ENCODE measurements around the gene STN1. TPM values are rescaled to one million over a fixed set of nuclear protein-coding genes. Genes with fewer than 3 reads are reported as not detected.

Gene STN1
- polyA plus RNA-seq, 1 of the 3 experiments (the other 2 are of a cell fraction) = 22.1 TPM

- no peaks in the 10 kb centered on the region for H3K27me3 ChIP-seq (ENCODE audit: insufficient read depth)
- H3K4me3 ChIP-seq (ENCODE audit: low read depth in 2 of 2, low read length in 1 of 2) = no peak overlapping the region
- no peaks in the 10 kb centered on the region for H3K9me3 ChIP-seq
- H3K4me1 ChIP-seq (ENCODE audit: control insufficient read depth in 1 of 2, insufficient read depth in 2 of 2, low read depth in 1 of 2, low read length in 1 of 2) = peaks cover 0 to 11% of the 10 kb centered on the region in 2 experiments; a peak in 1 of 4 replicates
- peak overlapping the region in 1 of 2 experiments; percentile 13; a peak in 1 of 4 replicates for H3K27ac ChIP-seq (ENCODE audit: low read depth in 2 of 2, low read length in 1 of 2)
- H3K79me2 ChIP-seq (ENCODE audit: insufficient read depth) = no peaks in the 10 kb centered on the region
- ChIA-PET CTCF (interaction anchor here (2.8 to 3.1 kb wide), 2 partner anchors 10 to 12 kb away, joined by 8 to 11 read pairs; no protein-coding TSS in a partner anchor), POLR2A (no interaction called here)
- DNase-seq = no peak
- no peaks in the 10 kb centered on the region for H3K36me3 ChIP-seq (replicated peaks in 1 of 2; ENCODE audit: control insufficient read depth in 1 of 2, insufficient read depth in 2 of 2, low read length in 1 of 2)
- no peak overlapping the region for H3K9ac ChIP-seq
- H3K9me2 ChIP-seq = no peaks in the 10 kb centered on the region
- no peak overlapping the region for H3K4me2 ChIP-seq
- H2AFZ ChIP-seq (ENCODE audit: low read depth) = 0 out of 2 replicates have a peak overlapping the region, but pooled peaks have one; percentile 14
- H3F3A ChIP-seq (replicated peaks; ENCODE audit: insufficient read depth) = no peaks in the 10 kb centered on the region
- 54% methylated on average over 7 of the region's 7 CpGs for WGBS (ENCODE audit: low lambda C conversion rate)
- no peaks in the 10 kb centered on the region for H4K20me1 ChIP-seq (ENCODE audit: insufficient read depth)
- TF ChIP-seq GATA2 (CRISPR knock-in tag; IDR thresholded peaks at IDR 0.05) = peak; percentile 19; the same call in 1 of the 2 replicates
- no peak for TF ChIP-seq MEF2A (IDR thresholded peaks at IDR 0.05; ENCODE audit: borderline replicate concordance, low read depth)
These were observed 11.5 kb upstream of the STN1 start for GRCh38 chr10:103929381-103929921.

- no peaks in the 10 kb centered on the region for H3K9me3 ChIP-seq
- no peaks in the 10 kb centered on the region for H3K79me2 ChIP-seq (ENCODE audit: insufficient read depth)
- no peak overlapping the region for H3K9ac ChIP-seq
- H4K20me1 ChIP-seq (ENCODE audit: insufficient read depth) = no peaks in the 10 kb centered on the region
- no peaks in the 10 kb centered on the region for H3F3A ChIP-seq (replicated peaks; ENCODE audit: insufficient read depth)
- H3K4me3 ChIP-seq (ENCODE audit: low read depth in 2 of 2, low read length in 1 of 2) = no peak overlapping the region
- TF ChIP-seq EZH2phosphoT487 (IDR thresholded peaks at IDR 0.05; ENCODE audit: borderline replicate concordance, low read depth) (no peak), POLR2AphosphoS5 (IDR thresholded peaks at IDR 0.05; ENCODE audit: low read depth, low read length) (no peak), TEAD4 (IDR thresholded peaks at IDR 0.05; ENCODE audit: borderline replicate concordance, insufficient read depth) (no peak), FOSL2 (IDR thresholded peaks at IDR 0.05; ENCODE audit: borderline replicate concordance, low read depth) (no peak), CHD2 (IDR thresholded peaks at IDR 0.05; ENCODE audit: low read length, partially characterized antibody) (no peak)
- H2AFZ ChIP-seq (ENCODE audit: low read depth) = no peak overlapping the region
- 0 out of 4 replicates have a peak overlapping the region, but pooled peaks of 1 of the 2 experiments have one; percentile 3 for H3K27ac ChIP-seq (ENCODE audit: low read depth in 2 of 2, low read length in 1 of 2)
- POLR2A ChIA-PET = no interaction called here
- H3K4me1 ChIP-seq (ENCODE audit: control insufficient read depth in 1 of 2, insufficient read depth in 2 of 2, low read depth in 1 of 2, low read length in 1 of 2) = peaks cover 0 to 11% of the 10 kb centered on the region in 2 experiments; a peak in 1 of 4 replicates
- no peaks in the 10 kb centered on the region for H3K9me2 ChIP-seq
- no peak overlapping the region for H3K4me2 ChIP-seq
- H3K36me3 ChIP-seq (replicated peaks in 1 of 2; ENCODE audit: control insufficient read depth in 1 of 2, insufficient read depth in 2 of 2, low read length in 1 of 2) = no peaks in the 10 kb centered on the region
- WGBS (ENCODE audit: low lambda C conversion rate) = 86% methylated on average over 6 of the region's 6 CpGs
- no peaks in the 10 kb centered on the region for H3K27me3 ChIP-seq (ENCODE audit: insufficient read depth)
- CTCF ChIA-PET = interaction anchor here (2.8 to 3.1 kb wide), 2 partner anchors 10 to 13 kb away, joined by 8 to 11 read pairs; no protein-coding TSS in a partner anchor
- DNase-seq = no peak
These were observed 10.8 kb upstream of the STN1 start for GRCh38 chr10:103928784-103929183.

DNA sequence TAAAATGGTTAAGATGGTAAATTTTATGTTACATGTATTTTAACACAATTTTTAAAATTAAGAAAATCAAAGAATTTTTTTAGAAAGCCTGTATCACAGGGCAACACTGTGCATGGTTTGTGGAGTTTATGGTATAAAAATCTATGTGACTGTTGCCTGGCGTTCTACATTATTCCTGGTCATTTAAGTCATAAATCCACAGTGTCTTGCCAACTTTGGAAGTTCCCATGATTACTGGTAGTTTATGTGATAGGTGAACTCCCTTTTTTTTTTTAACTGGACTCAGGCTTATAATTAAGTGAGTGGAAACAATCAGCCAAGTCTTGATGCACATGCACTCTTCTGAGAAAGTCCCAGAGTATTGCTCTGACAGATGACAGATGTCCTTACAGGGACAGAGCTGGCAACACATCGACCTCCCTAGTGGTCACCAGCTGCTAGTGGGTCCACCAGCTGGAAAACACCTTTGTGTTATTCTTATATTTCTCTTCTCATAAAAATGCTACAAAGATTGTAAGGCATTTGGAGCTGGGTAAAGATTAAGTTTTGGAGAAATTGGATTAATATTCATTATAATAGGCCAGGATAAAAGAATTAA is 8.8 kb upstream of the STN1 start:
- Histone ChIP-seq H3K27me3 (ENCODE audit: insufficient read depth) (no peaks in the 10 kb centered on the region), H3K4me2 (no peak overlapping the region), H3K27ac (ENCODE audit: low read depth in 2 of 2, low read length in 1 of 2) (no peak overlapping the region), H3K9me3 (no peaks in the 10 kb centered on the region), H3K4me1 (ENCODE audit: control insufficient read depth in 1 of 2, insufficient read depth in 2 of 2, low read depth in 1 of 2, low read length in 1 of 2) (peaks cover 0 to 11% of the 10 kb centered on the region in 2 experiments; a peak in 1 of 4 replicates), H4K20me1 (ENCODE audit: insufficient read depth) (no peaks in the 10 kb centered on the region), H3K4me3 (ENCODE audit: low read depth in 2 of 2, low read length in 1 of 2) (no peak overlapping the region), H3K9me2 (no peaks in the 10 kb centered on the region), H3F3A (replicated peaks; ENCODE audit: insufficient read depth) (no peaks in the 10 kb centered on the region), H3K36me3 (replicated peaks in 1 of 2; ENCODE audit: control insufficient read depth in 1 of 2, insufficient read depth in 2 of 2, low read length in 1 of 2) (no peaks in the 10 kb centered on the region), H2AFZ (ENCODE audit: low read depth) (no peak overlapping the region), H3K9ac (no peak overlapping the region), H3K79me2 (ENCODE audit: insufficient read depth) (no peaks in the 10 kb centered on the region)
- ChIA-PET POLR2A (interaction anchor here (0.8 kb wide), 1 partner anchor 8 kb away, joined by 3 read pairs; no protein-coding TSS in a partner anchor), CTCF (interaction anchor here (0.5 to 3.1 kb wide), 7 partner anchors 8 to 144 kb away, joined by 3 to 11 read pairs (median 4); no protein-coding TSS in a partner anchor)
- 53% methylated on average over 2 of the region's 2 CpGs for WGBS (ENCODE audit: low lambda C conversion rate)
- TF ChIP-seq SMC3 (IDR thresholded peaks at IDR 0.05; ENCODE audit: low read depth, low read length) (no peak), YY1 (IDR thresholded peaks at IDR 0.05; ENCODE audit: low read depth) (no peak), ELF1 (IDR thresholded peaks at IDR 0.05) (no peak), EZH2phosphoT487 (IDR thresholded peaks at IDR 0.05; ENCODE audit: borderline replicate concordance, low read depth) (no peak), RAD21 (IDR thresholded peaks at IDR 0.05; ENCODE audit: low read length) (no peak)
- TF ChIP-seq, protein P1, sequence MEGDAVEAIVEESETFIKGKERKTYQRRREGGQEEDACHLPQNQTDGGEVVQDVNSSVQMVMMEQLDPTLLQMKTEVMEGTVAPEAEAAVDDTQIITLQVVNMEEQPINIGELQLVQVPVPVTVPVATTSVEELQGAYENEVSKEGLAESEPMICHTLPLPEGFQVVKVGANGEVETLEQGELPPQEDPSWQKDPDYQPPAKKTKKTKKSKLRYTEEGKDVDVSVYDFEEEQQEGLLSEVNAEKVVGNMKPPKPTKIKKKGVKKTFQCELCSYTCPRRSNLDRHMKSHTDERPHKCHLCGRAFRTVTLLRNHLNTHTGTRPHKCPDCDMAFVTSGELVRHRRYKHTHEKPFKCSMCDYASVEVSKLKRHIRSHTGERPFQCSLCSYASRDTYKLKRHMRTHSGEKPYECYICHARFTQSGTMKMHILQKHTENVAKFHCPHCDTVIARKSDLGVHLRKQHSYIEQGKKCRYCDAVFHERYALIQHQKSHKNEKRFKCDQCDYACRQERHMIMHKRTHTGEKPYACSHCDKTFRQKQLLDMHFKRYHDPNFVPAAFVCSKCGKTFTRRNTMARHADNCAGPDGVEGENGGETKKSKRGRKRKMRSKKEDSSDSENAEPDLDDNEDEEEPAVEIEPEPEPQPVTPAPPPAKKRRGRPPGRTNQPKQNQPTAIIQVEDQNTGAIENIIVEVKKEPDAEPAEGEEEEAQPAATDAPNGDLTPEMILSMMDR (IDR thresholded peaks at IDR 0.05) = no peak; the same call in 1 of the 2 replicates
- DNase-seq = no peak
